ENCODE results near the gene ZER1.
"Not testable (repeated sequence)": the region's sequence is repeated elsewhere in the genome, so short reads cannot be mapped to it uniquely, and the experiment has no call there.

ZER1 gene

DNA sequence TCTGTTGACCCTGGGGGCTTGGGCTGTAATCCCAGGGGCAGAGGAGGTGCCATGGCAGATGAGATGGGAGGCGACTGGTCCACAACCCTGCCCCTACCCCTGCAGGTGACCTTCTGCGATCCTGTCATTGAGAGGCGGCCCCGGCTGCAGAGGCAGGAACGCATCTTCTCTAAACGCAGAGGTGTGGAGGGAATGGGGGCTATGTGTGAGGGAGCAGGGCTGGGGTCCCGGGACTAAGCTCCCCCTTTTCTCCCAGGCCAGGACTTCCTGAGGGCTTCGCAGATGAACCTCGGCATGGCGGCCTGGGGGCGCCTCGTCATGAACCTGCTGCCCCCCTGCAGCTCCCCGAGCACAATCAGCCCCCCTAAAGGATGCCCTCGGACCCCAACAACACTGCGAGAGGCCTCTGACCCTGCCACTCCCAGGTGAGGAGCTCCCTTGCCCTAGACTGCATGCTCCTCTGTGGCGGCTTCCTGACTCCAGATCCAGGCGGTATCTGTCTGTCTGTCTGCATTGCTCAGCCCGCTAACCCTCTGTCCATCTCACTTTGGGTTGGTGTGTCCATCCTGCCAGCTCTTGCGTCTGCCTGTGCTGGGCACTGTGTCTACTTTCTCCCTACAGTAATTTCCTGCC lies 57.7 kb downstream of the ZER1 start:
- no peak for DNase-seq

DNA sequence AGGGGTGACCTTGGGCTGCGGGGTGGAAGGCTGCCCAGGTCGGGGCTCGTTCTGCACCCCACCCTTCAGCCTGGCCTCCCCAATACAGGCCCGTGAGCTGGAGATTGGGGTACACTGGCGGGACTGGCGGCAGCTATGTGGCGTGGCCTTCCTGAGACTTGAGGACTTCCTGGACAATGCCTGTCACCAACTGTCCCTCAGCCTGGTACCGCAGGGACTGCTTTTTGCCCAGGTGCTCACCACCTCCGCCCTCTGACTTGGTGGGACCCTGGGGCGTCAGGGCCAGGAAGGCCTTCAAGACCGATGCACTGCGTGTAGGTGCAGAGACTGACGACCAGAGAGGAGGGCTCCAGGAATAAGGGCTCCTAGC lies 58.3 kb downstream of the ZER1 start:
- DNase-seq = no peak

DNA sequence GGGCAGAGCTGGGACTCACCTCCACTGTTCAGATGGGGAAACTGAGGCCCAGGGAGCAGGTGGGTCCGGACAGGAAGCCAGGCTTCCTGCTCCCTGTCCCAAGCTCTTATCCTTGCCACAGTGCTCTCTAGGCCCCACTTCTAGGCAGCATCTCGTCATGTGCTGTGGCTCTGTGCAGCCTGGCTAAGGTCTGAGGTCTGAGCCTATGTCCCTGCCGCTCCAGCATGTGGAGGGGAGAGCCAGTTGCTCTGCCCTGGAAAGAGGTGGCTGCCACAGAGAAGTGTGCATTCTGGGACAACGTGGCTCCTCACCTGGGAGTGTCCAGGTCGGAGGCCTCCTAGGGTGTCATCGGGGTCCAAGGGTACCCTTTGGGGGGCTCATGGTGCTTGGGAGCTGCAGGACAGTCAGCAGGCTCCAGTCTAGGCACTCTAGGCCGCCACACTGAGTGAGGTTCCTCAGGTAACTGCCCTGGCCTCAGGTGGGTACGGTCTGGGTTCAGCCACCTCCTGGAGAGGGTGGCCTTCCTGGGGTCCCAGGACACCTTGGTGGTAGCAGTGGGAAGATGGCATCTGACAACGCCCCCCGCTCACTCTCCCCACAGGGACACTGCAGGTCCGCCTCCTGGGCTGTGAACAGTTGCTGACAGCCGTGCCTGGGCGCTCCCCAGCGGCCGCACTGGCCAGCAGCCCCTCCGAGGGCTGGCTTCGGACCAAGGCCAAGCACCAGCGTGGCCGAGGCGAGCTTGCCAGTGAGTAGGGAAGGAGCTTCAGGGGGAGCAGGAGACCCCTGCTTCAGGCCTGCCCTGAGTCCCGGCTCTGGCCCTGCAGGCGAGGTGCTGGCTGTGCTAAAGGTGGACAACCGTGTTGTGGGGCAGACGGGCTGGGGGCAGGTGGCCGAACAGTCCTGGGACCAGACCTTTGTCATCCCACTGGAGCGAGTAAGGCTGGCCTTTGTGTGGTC lies 59.0 kb downstream of the ZER1 start:
- no peak for DNase-seq

DNA sequence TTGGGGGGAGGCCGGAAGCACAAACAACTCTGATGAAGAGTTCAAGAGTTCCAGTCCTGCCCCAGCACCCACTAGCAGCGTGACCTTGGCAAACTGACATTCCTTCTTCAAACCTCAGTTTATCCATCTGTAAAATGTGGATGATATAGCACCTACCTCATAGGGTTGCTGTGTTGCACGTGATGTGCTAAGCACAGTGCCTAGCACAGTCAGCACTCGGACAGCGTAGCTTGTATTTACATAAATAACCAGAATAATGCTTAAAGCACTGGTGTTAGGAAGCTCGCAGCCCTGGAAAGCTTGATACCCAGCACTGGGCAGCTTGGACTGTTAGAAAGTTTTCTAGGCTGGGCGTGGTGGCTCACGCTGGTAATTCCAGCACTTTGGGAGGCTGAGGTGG lies 64.3 kb downstream of the ZER1 start:
- no peak for DNase-seq

DNA sequence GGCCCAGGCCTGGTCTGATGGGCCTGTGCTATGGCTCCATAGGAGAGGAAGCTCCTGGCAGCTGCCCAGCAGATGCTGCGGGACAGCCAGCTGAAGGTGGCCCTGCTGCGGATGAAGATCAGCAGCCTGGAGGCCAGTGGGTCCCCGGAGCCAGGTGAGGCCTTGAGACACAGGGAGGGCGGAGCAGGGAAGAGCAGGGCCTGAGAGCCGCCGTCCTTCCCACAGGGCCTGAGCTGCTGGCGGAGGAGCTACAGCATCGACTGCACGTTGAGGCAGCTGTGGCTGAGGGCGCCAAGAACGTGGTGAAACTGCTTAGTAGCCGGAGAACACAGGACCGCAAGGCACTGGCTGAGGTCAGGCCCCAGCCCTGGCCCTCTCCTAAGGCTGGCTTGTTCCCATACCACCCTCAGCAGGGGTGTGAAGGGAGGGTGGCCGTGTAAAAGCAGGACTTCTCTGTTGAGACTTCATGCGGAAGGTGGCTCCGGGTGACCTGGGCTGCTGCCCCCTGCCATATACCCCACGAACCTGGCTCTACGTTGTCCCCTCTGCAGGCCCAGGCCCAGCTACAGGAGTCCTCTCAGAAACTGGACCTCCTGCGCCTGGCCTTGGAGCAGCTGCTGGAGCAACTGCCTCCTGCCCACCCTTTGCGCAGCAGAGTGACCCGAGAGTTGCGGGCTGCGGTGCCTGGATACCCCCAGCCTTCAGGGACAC lies 64.9 kb downstream of the ZER1 start:
- no peak for DNase-seq

GRCh38 chr9:128706045-128706444 lies 65.7 kb downstream of the ZER1 start:
- DNase-seq = no peak

- DNase-seq = no peak
Observed at GRCh38 chr9:128705051-128705965, 66.4 kb downstream of the ZER1 start.

DNA sequence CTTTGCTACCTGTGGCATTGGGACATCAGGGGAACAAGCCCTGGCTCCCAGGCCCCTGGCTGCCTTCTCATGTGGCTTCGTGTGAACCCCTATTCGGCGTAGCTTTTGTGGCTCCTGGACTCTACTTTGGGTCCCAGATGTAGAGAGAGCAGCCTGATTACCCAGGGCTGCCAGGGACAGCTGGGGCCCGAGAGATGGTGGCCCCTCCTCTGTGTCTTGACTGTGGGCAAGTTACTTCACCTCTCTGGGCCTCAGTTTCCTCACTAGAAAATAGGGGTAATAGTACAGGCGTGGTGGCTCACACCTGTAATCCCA lies 67.4 kb downstream of the ZER1 start:
- DNase-seq = no peak

DNA sequence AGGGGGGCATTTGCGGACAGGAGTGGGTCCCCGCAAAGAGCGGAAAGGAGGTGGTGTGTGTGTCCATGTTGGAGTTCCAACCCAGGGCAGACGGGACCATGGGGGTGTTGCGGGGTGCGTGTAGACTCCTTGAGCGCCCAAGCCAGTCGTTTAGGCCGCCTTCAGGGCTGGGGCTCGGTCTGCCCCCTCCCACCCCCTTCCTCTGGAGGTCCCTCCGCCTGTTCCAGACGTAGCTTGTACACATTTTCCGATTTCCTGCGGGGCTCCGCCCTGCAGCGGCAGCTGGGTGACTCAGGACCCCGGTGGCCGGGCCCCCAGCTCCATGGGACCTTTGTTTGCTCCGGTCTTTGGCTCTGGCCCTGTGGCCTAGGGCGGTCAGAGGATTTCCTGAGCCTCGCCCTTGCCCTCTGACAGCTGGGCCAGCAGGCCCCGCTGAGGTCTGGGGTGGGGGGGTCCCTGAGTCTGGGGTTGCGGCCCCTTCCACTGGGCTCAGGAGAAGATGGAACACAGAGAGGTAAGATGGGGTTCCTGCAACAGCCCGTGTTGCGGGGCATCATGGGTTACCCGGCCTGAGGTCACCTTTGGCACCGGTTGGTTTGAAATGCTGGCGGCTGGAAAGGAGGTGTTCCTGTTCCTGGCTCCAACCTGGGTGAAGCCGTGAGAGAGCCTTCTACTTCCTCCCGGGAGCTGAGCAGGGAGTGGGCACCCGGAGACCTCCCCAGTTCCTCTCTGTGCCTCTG lies 67.9 kb downstream of the ZER1 start:
- DNase-seq = no peak

DNA sequence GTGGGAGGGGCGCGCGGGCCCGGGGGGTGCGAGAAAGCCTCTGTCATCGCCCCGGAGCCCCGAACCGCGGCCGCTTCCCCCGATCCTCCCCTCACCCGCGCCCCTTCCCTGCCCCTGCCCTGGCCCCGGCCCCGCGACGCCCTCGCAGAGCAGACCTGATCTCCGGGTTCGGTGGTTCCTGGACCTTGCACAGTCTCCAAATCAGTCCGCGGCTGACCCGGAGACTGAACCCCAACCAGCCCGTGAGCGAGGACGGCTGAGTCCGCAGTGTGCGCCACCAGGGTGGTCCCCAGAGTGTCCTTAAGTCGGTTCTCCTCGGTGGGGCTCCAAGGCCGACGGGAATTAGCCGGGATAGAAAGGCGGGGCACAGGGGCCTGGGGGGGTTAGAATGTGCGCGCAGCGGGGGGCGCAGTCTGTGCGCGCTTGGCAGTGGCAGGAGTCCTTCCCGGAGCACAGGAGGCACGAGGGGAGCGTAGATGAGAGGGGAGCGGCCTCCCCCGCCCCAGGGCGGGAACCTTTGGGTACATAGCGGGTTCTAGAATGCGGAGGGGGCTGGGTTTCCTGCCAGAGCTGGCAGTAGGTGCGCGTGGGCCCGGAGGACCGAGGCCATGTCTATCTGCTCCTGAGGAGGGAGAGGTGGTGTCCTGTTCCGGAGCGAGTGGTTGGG lies 68.6 kb downstream of the ZER1 start:
- no peak for DNase-seq

GRCh38 chr9:128702445-128702948 lies 69.2 kb downstream of the ZER1 start, which contains the start of gene PKN3:
Gene PKN3, plus strand, starts transcription at chr9:128702503. Its CDS starts 413 bp downstream, at chr9:128702916.
- DNase-seq = peak; percentile 74

DNA sequence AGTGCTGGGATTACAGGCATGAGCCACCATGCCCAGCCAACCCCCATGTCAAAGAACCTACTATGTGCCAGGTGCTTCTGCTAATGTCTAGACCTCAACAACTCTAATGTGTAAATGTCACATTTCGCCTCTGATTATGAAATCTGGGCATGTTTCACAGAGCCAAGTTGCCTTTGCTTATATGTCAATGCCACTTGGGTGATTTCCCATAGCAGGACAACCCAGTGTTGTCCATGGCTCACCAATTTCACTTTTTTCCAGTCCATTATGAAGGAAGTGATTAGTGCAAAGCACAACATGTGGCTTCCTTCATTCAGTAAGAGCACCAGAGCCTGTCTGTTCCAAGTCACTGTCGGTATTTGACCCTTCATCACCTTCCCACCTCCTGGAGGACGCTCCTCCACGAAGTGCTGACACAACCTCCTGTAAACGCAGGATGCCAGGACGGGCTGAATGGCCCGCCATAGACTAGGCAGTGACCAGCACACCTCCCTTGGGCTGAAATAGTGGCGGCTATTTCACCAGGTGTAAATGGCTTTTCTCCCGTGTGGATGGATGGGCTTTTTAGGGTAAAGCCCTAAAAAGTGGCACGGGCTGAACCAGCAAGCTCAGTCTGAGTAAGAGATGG lies 70.4 kb downstream of the ZER1 start:
- no peak for DNase-seq

GRCh38 chr9:128699096-128699795 lies 72.5 kb downstream of the ZER1 start:
- DNase-seq = not testable (repeated sequence)

GRCh38 chr9:128696923-128697707 lies 74.6 kb downstream of the ZER1 start:
- DNase-seq = no peak

DNA sequence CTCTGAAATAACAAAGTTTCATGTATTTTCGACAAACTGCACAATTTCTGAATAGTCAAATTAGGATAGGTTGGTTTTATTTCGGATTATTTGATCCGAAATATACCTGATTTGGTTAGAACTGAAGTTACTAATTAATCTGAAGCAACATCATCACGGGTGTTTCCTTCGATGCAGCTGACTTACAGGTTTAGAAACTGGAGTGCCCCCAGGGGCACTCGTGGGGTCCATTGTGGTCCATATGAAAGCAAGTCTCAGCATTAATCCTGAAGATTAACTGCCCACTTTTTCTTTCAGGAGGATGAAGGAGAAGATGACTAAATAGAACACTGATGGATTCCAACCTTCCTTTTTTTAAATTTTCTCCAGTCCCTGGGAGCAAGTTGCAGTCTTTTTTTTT lies 77.4 kb downstream of the ZER1 start:
- no peak for DNase-seq

DNA sequence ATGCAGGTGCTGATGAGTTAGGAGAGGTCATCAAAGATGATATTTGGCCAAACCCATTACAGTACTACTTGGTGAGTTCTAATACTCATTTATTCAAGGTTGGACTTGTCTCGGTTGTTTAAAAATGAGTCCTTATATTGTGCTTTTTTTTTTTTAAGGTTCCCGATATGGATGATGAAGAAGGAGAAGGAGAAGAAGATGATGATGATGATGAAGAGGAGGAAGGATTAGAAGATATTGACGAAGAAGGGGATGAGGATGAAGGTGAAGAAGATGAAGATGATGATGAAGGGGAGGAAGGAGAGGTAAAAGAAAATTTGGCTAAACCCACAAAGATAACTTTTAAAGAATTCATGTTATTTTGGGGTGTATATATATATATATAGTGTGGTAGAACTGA lies 78.0 kb downstream of the ZER1 start:
- DNase-seq = not testable (repeated sequence)

DNA sequence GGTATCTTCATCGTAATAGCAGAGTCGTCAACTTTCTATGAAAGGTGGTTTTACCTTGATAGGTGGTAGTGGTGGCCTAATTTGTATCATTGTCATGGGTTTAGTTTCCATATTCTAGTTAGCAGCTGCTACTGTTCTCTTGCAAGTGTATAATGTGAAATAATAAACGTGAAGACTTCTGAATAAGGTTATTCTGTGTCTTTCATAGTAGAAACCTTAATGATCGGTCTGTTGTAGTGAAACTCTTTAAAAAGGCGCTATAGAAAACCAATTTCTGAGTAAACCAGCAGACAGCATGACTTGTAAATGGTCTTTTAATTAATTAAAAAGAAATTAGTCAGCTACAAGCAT lies 81.1 kb downstream of the ZER1 start:
- no peak for DNase-seq

DNA sequence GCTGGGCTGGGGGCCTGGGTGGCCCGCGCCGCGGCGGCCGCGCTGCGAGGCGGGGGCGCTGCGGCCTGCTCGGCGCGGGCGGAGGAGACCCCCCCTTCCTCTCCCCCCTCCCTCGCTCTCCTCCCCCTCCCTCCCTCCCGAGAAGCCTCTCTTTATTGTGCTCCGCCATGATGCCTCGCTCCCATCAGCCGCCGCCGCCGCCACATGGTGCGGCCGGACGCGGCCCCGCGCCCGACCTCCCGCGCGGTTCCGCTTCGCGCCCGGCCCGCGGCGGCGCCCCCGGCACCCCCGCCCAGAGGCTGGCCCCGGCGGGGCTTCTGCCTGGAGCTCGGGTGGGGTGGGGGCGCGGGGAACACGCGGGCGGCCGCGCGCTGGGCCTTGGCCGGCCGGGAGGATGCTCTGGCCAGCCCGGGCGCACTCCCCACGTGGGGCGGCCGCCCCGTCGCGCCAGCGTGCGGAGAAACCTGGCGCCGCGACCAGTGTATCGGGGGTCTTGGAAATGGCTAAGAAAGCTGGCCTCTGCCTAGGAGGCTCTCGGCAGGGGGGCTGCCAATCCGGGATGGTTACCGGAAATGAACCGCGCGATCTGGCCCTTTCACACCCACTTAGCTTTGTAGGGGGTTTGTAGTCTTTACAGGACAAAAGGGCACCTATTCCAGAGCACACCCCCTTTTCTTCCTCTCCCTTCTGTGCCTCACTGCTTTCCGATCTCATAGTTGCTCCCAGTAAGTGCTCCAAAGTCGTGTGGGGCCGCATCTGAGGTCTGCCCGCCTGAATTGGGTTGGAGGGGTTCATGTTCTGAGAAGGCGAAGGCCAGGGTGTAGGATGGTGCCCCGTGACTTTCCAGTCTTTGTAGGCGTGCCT lies 81.7 kb downstream of the ZER1 start:
- peak; percentile 5 for DNase-seq
